ENCODE results near the gene WDR64. TPM values are rescaled to one million over a fixed set of nuclear protein-coding genes. Genes with fewer than 3 reads are reported as not detected.

Gene WDR64
- total and polyA plus RNA-seq, 4 donors, result 0.02 to 0.70 (median 0.17) TPM

DNA sequence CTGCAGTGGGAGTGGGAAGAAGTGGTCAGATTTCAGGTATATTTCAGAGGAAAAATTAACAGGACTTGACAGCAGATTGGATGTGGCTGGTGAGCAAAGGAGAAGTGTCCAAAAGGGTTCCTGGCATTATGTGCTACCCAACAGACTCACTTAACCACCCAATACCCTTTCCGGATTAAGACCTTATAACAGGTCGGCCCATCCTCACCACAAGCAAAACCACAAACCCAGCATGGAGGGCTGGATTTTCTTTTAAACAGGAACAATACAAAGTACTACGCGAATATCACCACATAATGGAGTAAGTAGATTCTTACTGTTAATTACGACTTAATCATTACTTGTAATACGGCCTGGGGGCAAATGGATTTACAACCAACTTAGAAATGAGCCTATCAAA is 59.2 kb downstream of the WDR64 start:
- Histone ChIP-seq H3K9ac (ENCODE audit: low read depth in 1 of 2, low read length in 2 of 2) (no peak overlapping the region), H3K27ac (ENCODE audit: low read depth in 1 of 2, low read length in 2 of 2) (no peak overlapping the region), H3K4me3 (ENCODE audit: low read depth in 1 of 3, low read length in 3 of 3) (no peak overlapping the region), H3K4me1 (ENCODE audit: control insufficient read depth in 4 of 4, insufficient read depth in 4 of 4, low read length in 3 of 4) (no peaks in the 10 kb centered on the region), H3K9me3 (ENCODE audit: control insufficient read depth in 4 of 4, low read length in 3 of 4) (no peaks in the 10 kb centered on the region), H3K36me3 (ENCODE audit: control insufficient read depth in 4 of 4, insufficient read depth in 3 of 4, low read depth in 1 of 4, low read length in 3 of 4) (no peaks in the 10 kb centered on the region), H3K27me3 (ENCODE audit: control insufficient read depth in 4 of 4, insufficient read depth in 4 of 4, low read length in 3 of 4) (no peaks in the 10 kb centered on the region)
- TF ChIP-seq FOXA2 (IDR thresholded peaks at IDR 0.05) (no peak), JUND (IDR thresholded peaks at IDR 0.05) (no peak), GABPA (IDR thresholded peaks at IDR 0.05 in 1 of 2, conservative IDR thresholded peaks at IDR 0.05 in 1 of 2) (no peak)
- TF ChIP-seq, protein P1, sequence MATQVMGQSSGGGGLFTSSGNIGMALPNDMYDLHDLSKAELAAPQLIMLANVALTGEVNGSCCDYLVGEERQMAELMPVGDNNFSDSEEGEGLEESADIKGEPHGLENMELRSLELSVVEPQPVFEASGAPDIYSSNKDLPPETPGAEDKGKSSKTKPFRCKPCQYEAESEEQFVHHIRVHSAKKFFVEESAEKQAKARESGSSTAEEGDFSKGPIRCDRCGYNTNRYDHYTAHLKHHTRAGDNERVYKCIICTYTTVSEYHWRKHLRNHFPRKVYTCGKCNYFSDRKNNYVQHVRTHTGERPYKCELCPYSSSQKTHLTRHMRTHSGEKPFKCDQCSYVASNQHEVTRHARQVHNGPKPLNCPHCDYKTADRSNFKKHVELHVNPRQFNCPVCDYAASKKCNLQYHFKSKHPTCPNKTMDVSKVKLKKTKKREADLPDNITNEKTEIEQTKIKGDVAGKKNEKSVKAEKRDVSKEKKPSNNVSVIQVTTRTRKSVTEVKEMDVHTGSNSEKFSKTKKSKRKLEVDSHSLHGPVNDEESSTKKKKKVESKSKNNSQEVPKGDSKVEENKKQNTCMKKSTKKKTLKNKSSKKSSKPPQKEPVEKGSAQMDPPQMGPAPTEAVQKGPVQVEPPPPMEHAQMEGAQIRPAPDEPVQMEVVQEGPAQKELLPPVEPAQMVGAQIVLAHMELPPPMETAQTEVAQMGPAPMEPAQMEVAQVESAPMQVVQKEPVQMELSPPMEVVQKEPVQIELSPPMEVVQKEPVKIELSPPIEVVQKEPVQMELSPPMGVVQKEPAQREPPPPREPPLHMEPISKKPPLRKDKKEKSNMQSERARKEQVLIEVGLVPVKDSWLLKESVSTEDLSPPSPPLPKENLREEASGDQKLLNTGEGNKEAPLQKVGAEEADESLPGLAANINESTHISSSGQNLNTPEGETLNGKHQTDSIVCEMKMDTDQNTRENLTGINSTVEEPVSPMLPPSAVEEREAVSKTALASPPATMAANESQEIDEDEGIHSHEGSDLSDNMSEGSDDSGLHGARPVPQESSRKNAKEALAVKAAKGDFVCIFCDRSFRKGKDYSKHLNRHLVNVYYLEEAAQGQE (IDR thresholded peaks at IDR 0.05), result no peak
- TF ChIP-seq, protein P2, sequence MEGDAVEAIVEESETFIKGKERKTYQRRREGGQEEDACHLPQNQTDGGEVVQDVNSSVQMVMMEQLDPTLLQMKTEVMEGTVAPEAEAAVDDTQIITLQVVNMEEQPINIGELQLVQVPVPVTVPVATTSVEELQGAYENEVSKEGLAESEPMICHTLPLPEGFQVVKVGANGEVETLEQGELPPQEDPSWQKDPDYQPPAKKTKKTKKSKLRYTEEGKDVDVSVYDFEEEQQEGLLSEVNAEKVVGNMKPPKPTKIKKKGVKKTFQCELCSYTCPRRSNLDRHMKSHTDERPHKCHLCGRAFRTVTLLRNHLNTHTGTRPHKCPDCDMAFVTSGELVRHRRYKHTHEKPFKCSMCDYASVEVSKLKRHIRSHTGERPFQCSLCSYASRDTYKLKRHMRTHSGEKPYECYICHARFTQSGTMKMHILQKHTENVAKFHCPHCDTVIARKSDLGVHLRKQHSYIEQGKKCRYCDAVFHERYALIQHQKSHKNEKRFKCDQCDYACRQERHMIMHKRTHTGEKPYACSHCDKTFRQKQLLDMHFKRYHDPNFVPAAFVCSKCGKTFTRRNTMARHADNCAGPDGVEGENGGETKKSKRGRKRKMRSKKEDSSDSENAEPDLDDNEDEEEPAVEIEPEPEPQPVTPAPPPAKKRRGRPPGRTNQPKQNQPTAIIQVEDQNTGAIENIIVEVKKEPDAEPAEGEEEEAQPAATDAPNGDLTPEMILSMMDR (IDR thresholded peaks at IDR 0.05; ENCODE audit: low read depth, low read length, missing input control), result no peak
- TF ChIP-seq, protein P3, sequence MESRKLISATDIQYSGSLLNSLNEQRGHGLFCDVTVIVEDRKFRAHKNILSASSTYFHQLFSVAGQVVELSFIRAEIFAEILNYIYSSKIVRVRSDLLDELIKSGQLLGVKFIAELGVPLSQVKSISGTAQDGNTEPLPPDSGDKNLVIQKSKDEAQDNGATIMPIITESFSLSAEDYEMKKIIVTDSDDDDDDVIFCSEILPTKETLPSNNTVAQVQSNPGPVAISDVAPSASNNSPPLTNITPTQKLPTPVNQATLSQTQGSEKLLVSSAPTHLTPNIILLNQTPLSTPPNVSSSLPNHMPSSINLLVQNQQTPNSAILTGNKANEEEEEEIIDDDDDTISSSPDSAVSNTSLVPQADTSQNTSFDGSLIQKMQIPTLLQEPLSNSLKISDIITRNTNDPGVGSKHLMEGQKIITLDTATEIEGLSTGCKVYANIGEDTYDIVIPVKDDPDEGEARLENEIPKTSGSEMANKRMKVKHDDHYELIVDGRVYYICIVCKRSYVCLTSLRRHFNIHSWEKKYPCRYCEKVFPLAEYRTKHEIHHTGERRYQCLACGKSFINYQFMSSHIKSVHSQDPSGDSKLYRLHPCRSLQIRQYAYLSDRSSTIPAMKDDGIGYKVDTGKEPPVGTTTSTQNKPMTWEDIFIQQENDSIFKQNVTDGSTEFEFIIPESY (IDR thresholded peaks at IDR 0.05), result no peak
- WGBS, result 92% methylated on average over 6 of the region's 6 CpGs
- no peak for DNase-seq (ENCODE audit: low spot score)

DNA sequence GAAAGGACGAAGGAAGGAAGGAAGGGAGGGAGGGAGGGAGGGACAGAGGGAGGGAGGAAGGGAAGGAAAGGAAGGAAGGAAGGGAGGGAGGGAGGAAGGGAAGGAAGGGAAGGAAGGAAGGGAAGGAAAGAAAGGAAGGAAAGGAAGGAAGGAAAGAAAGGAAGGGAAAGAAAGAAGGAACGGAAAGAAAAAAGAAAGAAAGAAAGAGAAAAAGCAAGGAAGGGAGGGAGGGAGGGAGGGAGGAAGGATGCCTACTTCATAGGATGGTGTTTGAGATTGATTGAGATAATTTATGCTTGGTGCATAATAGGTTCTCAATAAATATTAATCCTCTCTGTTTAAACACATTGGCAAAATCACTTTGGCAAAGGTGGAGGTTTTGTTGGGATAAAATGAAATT is 61.2 kb downstream of the WDR64 start:
- no peak overlapping the region for H3K27ac ChIP-seq (ENCODE audit: low read depth in 1 of 2, low read length in 2 of 2)
- no peaks in the 10 kb centered on the region for H3K27me3 ChIP-seq (ENCODE audit: control insufficient read depth in 4 of 4, insufficient read depth in 4 of 4, low read length in 3 of 4)
- no peaks in the 10 kb centered on the region for H3K9me3 ChIP-seq (ENCODE audit: control insufficient read depth in 4 of 4, low read length in 3 of 4)
- H3K4me1 ChIP-seq (ENCODE audit: control insufficient read depth in 4 of 4, insufficient read depth in 4 of 4, low read length in 3 of 4), result no peaks in the 10 kb centered on the region
- no peak overlapping the region for H3K4me3 ChIP-seq (ENCODE audit: low read depth in 1 of 3, low read length in 3 of 3)
- 51% methylated on average over 2 of the region's 2 CpGs for WGBS
- no peak for TF ChIP-seq GABPA (IDR thresholded peaks at IDR 0.05 in 1 of 2, conservative IDR thresholded peaks at IDR 0.05 in 1 of 2)
- no peak for TF ChIP-seq HNF4A (conservative IDR thresholded peaks at IDR 0.05)
- no peak for TF ChIP-seq YY1 (IDR thresholded peaks at IDR 0.05)
- TF ChIP-seq SP1 (IDR thresholded peaks at IDR 0.05), result no peak
- no peak for TF ChIP-seq NR2F2 (IDR thresholded peaks at IDR 0.05)
- TF ChIP-seq, protein P1 (IDR thresholded peaks at IDR 0.05), result no peak
- TF ChIP-seq RXRA (IDR thresholded peaks at IDR 0.05), result no peak
- no peak for TF ChIP-seq JUND (IDR thresholded peaks at IDR 0.05)
- TF ChIP-seq, protein P2 (IDR thresholded peaks at IDR 0.05; ENCODE audit: low read depth, low read length, missing input control), result no peak
- TF ChIP-seq, protein P4, sequence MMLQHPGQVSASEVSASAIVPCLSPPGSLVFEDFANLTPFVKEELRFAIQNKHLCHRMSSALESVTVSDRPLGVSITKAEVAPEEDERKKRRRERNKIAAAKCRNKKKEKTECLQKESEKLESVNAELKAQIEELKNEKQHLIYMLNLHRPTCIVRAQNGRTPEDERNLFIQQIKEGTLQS (IDR thresholded peaks at IDR 0.05), result no peak
- TF ChIP-seq, protein P5, sequence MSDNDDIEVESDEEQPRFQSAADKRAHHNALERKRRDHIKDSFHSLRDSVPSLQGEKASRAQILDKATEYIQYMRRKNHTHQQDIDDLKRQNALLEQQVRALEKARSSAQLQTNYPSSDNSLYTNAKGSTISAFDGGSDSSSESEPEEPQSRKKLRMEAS (IDR thresholded peaks at IDR 0.05), result no peak
- TF ChIP-seq, protein P3 (IDR thresholded peaks at IDR 0.05), result no peak
- H3K9ac ChIP-seq (ENCODE audit: low read depth in 1 of 2, low read length in 2 of 2), result no peak overlapping the region
- DNase-seq (ENCODE audit: low spot score), result no peak
- no peaks in the 10 kb centered on the region for H3K36me3 ChIP-seq (ENCODE audit: control insufficient read depth in 4 of 4, insufficient read depth in 3 of 4, low read depth in 1 of 4, low read length in 3 of 4)

Data from liver (tissue), 9 donors.